ENCODE results near the gene UBE2J1.

The UBE2J1 gene

DNA sequence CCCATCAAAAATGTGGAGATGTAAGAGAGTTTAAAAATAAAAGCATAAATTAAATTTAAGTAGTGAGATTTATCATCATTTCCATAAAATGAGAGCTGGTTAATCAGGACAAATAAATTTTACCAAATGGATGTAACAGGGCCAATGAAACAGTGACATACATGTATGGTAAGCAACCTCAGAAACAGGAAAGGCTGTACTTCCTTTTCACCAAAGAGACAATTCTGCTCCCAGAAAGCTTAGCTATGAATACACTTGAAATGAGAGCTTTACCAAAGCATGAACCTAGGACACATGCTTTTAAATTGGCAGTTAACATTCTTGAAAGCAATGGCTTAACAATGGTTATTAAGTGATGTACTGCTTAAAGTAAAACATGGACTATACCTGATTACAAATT is 12.1 kb upstream of the UBE2J1 start:
- no peak for DNase-seq (ENCODE audit: low spot score)

DNA sequence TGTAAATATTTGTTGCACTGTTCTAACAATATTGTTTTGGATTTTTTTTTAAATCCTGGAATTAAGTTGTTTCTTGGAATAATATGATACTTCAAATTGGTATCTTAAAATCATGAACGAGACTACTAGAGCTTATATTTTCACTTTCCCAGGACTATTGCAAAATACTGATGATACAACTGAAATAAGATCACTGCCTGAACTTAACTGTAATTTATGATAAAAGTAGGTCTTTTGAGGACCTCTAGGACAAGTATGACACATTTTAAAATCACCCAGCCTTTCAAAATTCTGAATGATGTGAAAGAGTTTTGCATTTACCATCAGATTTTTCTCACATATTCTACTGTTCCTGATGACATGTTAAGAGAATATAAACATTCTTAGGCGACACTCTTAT is 8.6 kb upstream of the UBE2J1 start:
- no peak for DNase-seq (ENCODE audit: low spot score)

DNA sequence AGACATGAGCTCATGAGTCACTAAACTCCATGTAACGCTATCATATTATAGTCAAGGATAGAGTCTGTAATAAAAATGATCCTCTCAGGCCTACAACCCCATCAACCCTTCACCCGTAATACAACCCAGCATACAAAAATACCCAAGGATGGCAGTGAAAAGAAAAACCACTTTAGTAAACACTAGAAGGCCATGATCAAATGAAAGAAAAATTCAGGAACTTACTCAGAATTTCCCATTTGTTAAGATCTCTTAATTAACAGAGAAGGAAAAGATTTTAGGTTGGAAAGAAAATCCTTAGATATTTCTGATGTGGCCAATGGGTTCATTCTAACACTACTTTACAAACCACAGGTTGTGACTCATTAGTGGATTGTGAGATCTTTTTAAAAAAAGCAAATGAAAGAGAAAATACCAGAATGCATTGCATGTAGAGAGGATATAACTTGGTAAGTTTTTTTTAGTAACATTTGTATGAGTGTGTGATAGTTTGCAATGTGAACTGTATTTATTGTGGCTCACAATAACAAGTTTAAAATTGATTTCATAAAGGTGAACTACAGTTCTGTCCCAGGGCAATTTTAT is 8.0 kb upstream of the UBE2J1 start:
- DNase-seq (ENCODE audit: low spot score) = no peak

- no peak for DNase-seq (ENCODE audit: low spot score)
These were observed 7.0 kb upstream of the UBE2J1 start for GRCh38 chr6:89359561-89359960.

GRCh38 chr6:89357390-89357789 is 4.9 kb upstream of the UBE2J1 start:
- DNase-seq (ENCODE audit: low spot score) = no peak

- DNase-seq (ENCODE audit: low spot score) = no peak
These were observed 4.2 kb upstream of the UBE2J1 start for GRCh38 chr6:89356642-89357170.

DNA sequence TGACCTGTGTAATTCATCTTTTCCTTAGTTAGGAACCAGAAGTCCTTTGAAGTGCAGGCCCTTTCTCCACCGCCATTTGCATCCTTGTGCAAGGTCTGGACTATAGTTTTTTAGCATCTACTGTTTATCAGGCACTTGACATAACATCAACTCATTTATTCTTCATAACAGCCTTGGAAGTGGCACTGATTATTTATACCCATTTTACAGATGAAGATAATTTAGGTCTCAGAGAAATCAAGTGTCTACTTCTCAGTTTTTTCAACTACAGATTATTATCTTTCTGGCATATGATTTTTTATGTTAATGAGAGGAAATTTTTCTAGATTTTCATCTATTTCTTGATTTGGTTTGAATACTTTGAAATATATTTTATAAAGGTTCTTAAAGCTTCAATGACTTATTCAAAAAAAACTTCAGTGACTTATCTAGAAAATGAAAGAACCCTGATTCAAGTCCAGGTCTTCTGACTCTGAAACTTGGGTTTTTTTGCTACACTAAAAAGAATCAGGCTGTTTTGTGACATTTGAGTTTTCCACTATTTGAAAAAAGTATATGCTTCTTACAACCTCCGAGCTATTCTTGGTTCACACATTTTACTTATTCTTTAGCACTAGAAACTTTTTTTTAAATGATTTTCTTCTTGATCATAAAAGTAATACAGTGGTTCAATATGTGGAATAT is 3.1 kb upstream of the UBE2J1 start:
- DNase-seq (ENCODE audit: low spot score) = no peak

- no peak for DNase-seq (ENCODE audit: low spot score)
These were observed 1.3 kb upstream of the UBE2J1 start for GRCh38 chr6:89353702-89354392.

GRCh38 chr6:89353118-89353556 is 615 bp upstream of the UBE2J1 start:
- no peak for DNase-seq (ENCODE audit: low spot score)

GRCh38 chr6:89351671-89352277 is 748 bp downstream of the UBE2J1 start:
- DNase-seq (ENCODE audit: low spot score) = no peak

DNA sequence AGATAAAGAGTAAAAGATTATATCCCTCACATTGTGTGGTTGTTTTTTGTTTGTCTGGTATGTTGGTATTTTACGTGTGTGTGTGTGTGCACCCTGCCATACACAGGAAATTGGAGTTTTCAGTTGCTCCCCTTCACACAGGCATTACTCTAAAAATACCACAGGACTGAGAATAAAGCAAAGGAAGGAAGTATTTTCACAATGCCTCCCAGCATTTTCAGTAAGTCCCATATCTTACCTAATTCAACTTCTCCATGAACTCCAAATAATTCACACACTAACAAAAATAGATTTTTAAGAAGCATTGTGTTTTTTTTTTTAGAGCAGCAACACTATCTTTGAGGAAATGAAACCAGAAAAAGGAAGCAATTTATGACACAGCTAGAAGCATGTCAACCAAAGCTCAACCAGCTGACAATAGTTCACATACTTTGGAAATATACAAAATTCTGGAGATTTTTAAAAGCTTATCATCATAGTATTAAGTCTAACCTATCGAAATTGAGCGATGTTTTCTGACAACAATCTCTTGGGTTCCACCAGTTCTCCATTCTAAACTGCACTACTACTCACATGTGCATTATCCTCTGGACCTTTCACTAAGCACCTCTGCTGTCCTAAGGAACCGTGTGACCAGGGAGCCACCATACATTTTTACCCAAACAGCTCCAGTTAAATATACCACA is 2.1 kb downstream of the UBE2J1 start:
- DNase-seq (ENCODE audit: low spot score) = peak; percentile 69

DNA sequence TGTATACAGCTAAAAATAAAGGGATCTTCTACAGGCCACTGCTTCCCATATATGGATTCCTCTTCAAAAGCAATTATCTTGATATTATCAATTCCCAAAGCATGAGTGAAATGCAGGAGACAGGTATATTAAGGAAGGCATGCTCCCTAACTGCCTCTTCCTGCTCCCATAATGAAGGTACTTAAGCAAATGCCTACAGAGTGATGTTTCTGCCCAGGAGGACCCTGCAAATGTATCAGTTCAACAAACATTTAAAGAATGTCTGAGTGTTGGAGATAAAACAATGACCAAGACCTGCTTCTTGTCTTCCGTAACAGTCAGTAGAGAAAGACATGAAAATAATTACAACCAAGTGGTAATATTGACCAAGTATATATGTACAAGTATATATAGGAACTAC is 4.2 kb downstream of the UBE2J1 start:
- DNase-seq (ENCODE audit: low spot score) = no peak

DNA sequence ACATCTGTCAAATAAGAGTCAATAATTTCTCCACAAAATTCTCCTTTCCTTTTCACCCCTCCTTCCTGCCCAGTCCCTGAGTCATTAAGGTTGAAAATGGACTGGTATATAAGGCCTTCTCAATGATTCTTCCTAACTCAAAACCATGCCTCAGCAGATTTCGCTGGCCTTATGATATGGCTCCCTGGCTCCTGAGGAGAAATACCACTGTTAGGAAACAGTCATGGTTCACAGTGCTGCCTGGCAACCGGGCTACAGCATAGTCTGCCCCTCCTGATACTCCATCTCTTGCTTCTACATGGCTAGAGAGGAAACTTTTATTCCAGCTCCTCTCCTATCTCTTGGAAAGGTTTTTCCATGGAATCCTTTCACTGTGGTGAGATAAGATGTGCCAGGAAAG is 4.7 kb downstream of the UBE2J1 start:
- DNase-seq (ENCODE audit: low spot score) = no peak

- no peak for DNase-seq (ENCODE audit: low spot score)
These were observed 6.1 kb downstream of the UBE2J1 start for GRCh38 chr6:89346433-89346832.

- DNase-seq (ENCODE audit: low spot score) = no peak
These were observed 13.0 kb downstream of the UBE2J1 start for GRCh38 chr6:89339565-89339964.

GRCh38 chr6:89335164-89335563 is 17.4 kb downstream of the UBE2J1 start:
- no peak for DNase-seq (ENCODE audit: low spot score)

GRCh38 chr6:89330910-89331309 is 21.6 kb downstream of the UBE2J1 start:
- no peak for DNase-seq (ENCODE audit: low spot score)

- no peak for DNase-seq (ENCODE audit: low spot score)
These were observed 23.5 kb downstream of the UBE2J1 start for GRCh38 chr6:89328976-89329375.

GRCh38 chr6:89324304-89324703 is 28.2 kb downstream of the UBE2J1 start:
- no peak for DNase-seq (ENCODE audit: low spot score)

GRCh38 chr6:89323511-89323971 is 29.0 kb downstream of the UBE2J1 start:
- no peak for DNase-seq (ENCODE audit: low spot score)

GRCh38 chr6:89321131-89321970 is 31.2 kb downstream of the UBE2J1 start:
- DNase-seq (ENCODE audit: low spot score) = no peak

Measured in SW480 (cell line).